K562 (cell line): ENCODE measurements around the gene TBC1D17.

Source experiments
- CTCF ChIP-seq, 3 experiments: IDR thresholded peaks in 2 of 3; conservative IDR thresholded peaks in 1 of 3; 2 replicates each; pipeline ENCODE4 v1.5.1; 2011 to 2012; ENCODE audit warnings: low read length in 3 of 3, mild to moderate bottlenecking in 3 of 3, control low read depth in 2 of 3, improper control_type of control experiment in 1 of 3, inconsistent platforms in 1 of 3, low read depth in 1 of 3, mixed read lengths in 1 of 3, moderate library complexity in 1 of 3; ENCODE audit not compliant: insufficient read depth in 2 of 3
- RAD21 ChIP-seq, 2 experiments: fragments of 250-450 bp in 1 of 2; fragments of 450-650 bp in 1 of 2; sonication (Bioruptor Pico) in 1 of 2; formaldehyde crosslinking in 1 of 2; IDR thresholded peaks in 1 of 2; conservative IDR thresholded peaks in 1 of 2; 2 replicates each; pipeline versions ENCODE4 v1.4.0 to v1.8.0; 2020 to 2022; ENCODE audit warnings: mild to moderate bottlenecking in 2 of 2, moderate library complexity in 1 of 2
- ZBTB17 ChIP-seq: fragments of 450-650 bp; formaldehyde crosslinking; IDR thresholded peaks from 2 replicates; pipeline ENCODE4 v1.4.0; 2020; ENCODE audit warnings: mild to moderate bottlenecking
- ZEB2 ChIP-seq: fragments of 450-650 bp; IDR thresholded peaks from 2 replicates; pipeline ENCODE4 v1.6.1; 2016
- ZNF444 ChIP-seq: fragments of 250-450 bp; sonication (Bioruptor Pico); IDR thresholded peaks from 2 replicates; pipeline ENCODE4 v1.4.0; 2020; ENCODE audit warnings: mild to moderate bottlenecking, moderate library complexity

DNA sequence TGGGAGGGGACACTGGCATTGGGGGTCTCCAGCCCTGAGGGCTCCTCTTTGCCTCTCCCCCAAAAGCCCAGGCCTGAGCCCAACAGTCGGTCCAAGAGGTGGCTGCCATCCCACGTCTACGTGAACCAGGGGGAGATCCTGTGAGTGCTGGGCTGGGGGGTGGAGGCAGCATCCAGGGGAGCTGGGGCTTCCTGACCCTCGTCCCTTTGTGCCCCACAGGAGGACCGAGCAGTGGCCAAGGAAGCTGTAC is 19.7 kb upstream of the TBC1D17 start:
- TF ChIP-seq CTCF (IDR thresholded peaks at IDR 0.05 in 2 of 3, conservative IDR thresholded peaks at IDR 0.05 in 1 of 3; ENCODE audit: insufficient read depth in 2 of 3, low read depth in 1 of 3, low read length in 3 of 3), result no peak
- TF ChIP-seq ZEB2, result no peak
- TF ChIP-seq ZNF444 (CRISPR knock-in tag), result no peak
- no peak for TF ChIP-seq RAD21 (CRISPR knock-in tag; conservative IDR thresholded peaks at IDR 0.05 in 1 of 2, IDR thresholded peaks at IDR 0.05 in 1 of 2)
- no peak for TF ChIP-seq ZBTB17 (CRISPR knock-in tag)
